Right cardiac atrium (tissue), 5 donors: ENCODE data around the gene NIPAL3. TPM values are rescaled to one million over a fixed set of nuclear protein-coding genes. Genes with fewer than 3 reads are reported as not detected.
A peak's percentile ranks its signal among the peaks of the same experiment; 100 is the strongest.
"Not testable (repeated sequence)": the region's sequence is repeated elsewhere in the genome, so short reads cannot be mapped to it uniquely, and the experiment has no call there.

Experiments
- ATAC-seq, 2 donors: fragments of 200-7000 bp; cut with Tn5 transposase; one replicate each; pipeline versions ENCODE4 v1.8.0 to v1.9.1; 2020; ENCODE audit warnings: moderate library complexity in 2 of 2, mild to moderate bottlenecking in 1 of 2
- DNase-seq, 3 donors: peaks; one replicate each; pipeline ENCODE4 v3.0.0-alpha.2; 2020
- H3K27ac ChIP-seq: one replicate; pipeline ENCODE4 v1.5.1; 2013; ENCODE audit warnings: mild to moderate bottlenecking, low read length, control low read depth, moderate library complexity
- H3K27me3 ChIP-seq: one replicate; pipeline ENCODE4 v1.6.1; 2013; ENCODE audit not compliant: control insufficient read depth, insufficient read depth
- H3K4me1 ChIP-seq: one replicate; pipeline ENCODE4 v1.6.1; 2013; ENCODE audit warnings: low read length; ENCODE audit not compliant: control insufficient read depth, insufficient read depth
- H3K4me3 ChIP-seq: one replicate; pipeline ENCODE4 v1.5.1; 2013; ENCODE audit warnings: low read length, control low read depth
- H3K9me3 ChIP-seq: one replicate; pipeline ENCODE4 v1.6.1; 2013; ENCODE audit warnings: low read length; ENCODE audit not compliant: control insufficient read depth
- WGBS: extraction: QIAGEN DNeasy Blood & Tissue Kit; methylation state at CpG from one replicate; pipeline ENCODE4 v1.1.7; 2013; 5-methylcytosine and 5-hydroxymethylcytosine counted together
- intact Hi-C, 4 donors: fragments of 100-400 bp; cut with DNase I; formaldehyde crosslinking; loops; one replicate each; pipeline versions ENCODE4 v1.11.0 to v1.14.0; 2022 to 2023
- polyA plus RNA-seq: library from polyadenylated mRNA; stranded (reverse); fragments of 200-250 nt; gene quantifications from one replicate; pipeline ENCODE4 v1.2.3, GENCODE V29; 2013
- total RNA-seq, 4 donors: library from RNA; stranded (reverse); fragmentation: NEBNext Ultra II Directional; extraction: Animal tissue kit (Norgen Biotek cat#: 25700); gene quantifications; one replicate each; pipeline ENCODE4 v1.2.1, GENCODE V29; 2021
- donor health status: healthy with polysubstance abuse.
- donor health status: DM: no; HTN: yes; CAD: no.
- donor health status: DM: no; HTN: no; CAD: no.
- donor health status: DM: no; HTN: yes; CAD: no; lungs with severe emphysema.
- donor health status: DM: yes; HTN: yes; CAD: no.

Gene NIPAL3
- total and polyA plus RNA-seq, 5 donors, result 12.8 to 35.6 (median 35.2) TPM

DNA sequence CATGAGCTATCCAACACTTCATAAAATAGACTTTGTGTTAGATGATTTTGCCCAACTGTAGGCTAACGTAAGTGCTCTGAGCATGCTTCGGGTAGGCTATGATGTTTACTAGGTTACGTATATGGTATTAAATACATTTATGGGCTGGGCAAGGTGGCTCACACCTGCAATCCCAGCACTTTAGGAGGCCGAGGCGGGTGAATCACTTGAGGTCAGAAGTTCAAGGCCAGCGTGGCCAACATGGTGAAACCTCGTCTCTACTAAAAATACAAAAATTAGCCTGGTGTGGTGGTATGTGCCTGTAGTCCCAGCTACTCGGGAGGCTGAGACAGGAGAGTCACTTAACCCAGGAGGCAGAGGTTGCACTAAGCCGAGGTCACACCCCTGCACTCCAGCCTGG lies 77.3 kb downstream of the NIPAL3 start:
- H3K4me1 ChIP-seq, H3K4me3 ChIP-seq, H3K27me3 ChIP-seq, DNase-seq, intact Hi-C loops, H3K9me3 ChIP-seq, ATAC-seq, H3K27ac ChIP-seq: not testable (repeated sequence)
- WGBS, result 88% methylated on average over 9 of the region's 9 CpGs

DNA sequence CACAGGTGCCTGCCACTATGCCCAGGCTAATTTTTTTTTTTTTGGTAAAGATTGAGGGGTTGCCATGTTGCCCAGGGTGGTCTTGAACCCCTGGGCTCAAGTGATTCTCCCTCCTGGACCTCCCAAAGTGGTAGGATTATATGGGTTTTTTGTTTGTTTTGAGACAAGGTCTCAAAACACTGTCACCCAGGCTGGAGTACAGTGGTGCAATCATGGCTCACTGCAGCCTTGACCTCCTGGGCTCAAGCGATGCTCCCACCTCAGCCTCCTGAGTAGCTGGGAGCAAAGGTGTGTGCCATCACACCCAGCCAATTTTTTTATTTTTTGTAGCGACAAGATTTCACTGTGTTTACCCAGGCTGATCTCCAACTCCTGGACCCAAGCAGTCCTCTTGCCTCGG lies 78.2 kb downstream of the NIPAL3 start:
- no peak for DNase-seq
- 89% methylated on average over 3 of the region's 3 CpGs for WGBS
- ATAC-seq, result no peak
- intact Hi-C loops, result no loop called here
- no peaks in the 10 kb centered on the region for H3K4me1 ChIP-seq
- H3K9me3 ChIP-seq, result no peaks in the 10 kb centered on the region
- no peaks in the 10 kb centered on the region for H3K27me3 ChIP-seq
- no peak overlapping the region for H3K4me3 ChIP-seq
- no peak overlapping the region for H3K27ac ChIP-seq

DNA sequence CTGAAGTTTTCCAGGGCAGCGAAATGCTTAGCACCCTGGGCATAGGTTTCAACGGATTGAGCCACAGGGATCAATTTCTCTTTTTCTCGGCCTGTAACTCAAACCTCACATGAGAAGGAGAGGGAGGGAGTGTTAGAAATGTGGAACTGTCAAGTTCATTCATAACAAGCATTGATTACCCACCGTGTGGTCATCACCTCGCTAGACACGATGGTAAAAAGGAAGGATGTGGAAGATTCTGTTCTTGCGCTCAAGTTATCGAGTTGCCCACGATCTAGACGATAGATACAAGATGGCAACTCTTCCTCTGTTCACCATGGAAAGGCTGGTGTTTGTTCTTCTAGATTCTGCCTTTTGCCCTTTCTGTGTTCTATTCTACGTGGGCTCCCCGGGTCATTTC lies 83.0 kb downstream of the NIPAL3 start:
- no peak for DNase-seq
- Histone ChIP-seq H3K4me3 (no peak overlapping the region), H3K4me1 (no peaks in the 10 kb centered on the region), H3K9me3 (no peaks in the 10 kb centered on the region), H3K27ac (no peak overlapping the region), H3K27me3 (no peaks in the 10 kb centered on the region)
- WGBS, result 87% methylated on average over 12 of the region's 12 CpGs
- intact Hi-C loops, result no loop called here
- ATAC-seq, result no peak

DNA sequence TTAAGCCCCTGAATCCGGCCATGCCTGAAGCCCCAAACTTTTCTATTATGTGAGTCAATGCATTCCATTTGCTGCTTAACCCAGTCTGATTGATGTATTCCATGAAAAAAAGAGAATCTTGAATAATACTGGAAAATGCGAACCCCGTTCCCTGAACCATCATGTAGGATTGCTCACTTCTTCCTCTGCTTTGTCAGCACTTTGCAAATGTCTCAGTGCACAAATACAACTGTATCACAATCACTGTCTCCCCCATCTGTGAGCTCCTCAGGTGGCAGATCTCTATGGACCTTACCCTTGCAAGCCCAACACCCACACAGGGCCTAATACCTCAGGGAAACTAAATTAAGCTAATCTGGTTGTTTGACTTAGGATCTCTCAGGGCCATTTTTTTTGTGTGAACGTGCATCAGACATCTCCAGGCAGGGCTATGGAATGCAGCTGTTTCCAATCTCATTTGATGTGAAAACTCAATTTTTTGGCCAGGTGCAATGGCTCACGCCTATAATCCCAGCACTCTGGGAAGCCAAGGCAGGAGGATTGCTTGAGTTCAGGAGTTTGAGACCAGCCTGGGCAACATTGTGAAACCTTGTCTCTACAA lies 84.9 kb downstream of the NIPAL3 start:
- Histone ChIP-seq H3K4me3 (no peak overlapping the region), H3K27me3 (no peaks in the 10 kb centered on the region), H3K9me3 (no peaks in the 10 kb centered on the region), H3K4me1 (no peaks in the 10 kb centered on the region), H3K27ac (no peak overlapping the region)
- intact Hi-C loops, result loop anchor here in 1 of 4 donors (10.0 kb wide), 1 partner anchor 86 kb away; the partner anchor contains the start of genes NIPAL3 and STPG1
- DNase-seq (no peak), ATAC-seq (no peak)
- WGBS, result 77% methylated on average over 5 of the region's 5 CpGs

DNA sequence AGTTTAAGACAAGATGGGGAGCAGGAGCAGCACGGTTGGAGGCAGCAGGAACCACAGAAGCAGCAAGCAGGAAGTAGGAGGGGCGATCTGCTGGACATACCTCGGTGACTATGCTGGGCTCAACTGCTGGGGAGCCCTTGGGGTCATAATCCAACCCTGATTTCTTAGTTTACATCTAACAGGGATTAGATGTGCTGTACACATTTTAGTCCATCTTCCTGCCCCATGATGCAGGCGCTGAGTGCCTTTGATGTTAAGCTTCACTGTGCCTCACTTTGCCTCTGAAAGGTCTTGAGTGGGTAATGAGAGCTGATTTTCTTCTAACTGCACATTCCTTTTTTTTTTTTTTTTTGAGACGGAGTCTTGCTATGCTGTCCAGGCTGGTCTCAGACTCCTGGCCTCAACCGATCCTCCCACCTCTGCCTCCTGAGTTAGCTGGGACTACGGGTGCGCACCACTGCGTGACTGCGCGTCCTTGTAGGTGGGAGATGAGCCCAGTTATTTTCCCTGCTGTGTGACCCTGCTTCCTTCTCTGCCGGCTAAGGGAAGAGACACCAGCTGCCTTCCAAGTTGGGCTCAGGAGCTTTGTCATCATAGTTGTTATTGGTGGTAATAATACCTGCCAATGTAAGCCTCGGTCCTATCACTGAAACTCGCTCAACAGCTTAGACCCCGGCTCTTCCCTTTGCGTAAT lies 85.9 kb downstream of the NIPAL3 start:
- peak overlapping the region; percentile 93 for H3K4me3 ChIP-seq
- intact Hi-C loops, result loop anchor here in 1 of 4 donors (10.0 kb wide), 1 partner anchor 87 kb away; the partner anchor contains the start of genes NIPAL3 and STPG1
- no peaks in the 10 kb centered on the region for H3K27me3 ChIP-seq
- H3K9me3 ChIP-seq, result no peaks in the 10 kb centered on the region
- no peak overlapping the region for H3K27ac ChIP-seq
- DNase-seq, result peak in 1 of 3 donors; percentile 56
- 50% methylated on average over 16 of the region's 16 CpGs for WGBS
- H3K4me1 ChIP-seq, result no peaks in the 10 kb centered on the region
- no peak for ATAC-seq

DNA sequence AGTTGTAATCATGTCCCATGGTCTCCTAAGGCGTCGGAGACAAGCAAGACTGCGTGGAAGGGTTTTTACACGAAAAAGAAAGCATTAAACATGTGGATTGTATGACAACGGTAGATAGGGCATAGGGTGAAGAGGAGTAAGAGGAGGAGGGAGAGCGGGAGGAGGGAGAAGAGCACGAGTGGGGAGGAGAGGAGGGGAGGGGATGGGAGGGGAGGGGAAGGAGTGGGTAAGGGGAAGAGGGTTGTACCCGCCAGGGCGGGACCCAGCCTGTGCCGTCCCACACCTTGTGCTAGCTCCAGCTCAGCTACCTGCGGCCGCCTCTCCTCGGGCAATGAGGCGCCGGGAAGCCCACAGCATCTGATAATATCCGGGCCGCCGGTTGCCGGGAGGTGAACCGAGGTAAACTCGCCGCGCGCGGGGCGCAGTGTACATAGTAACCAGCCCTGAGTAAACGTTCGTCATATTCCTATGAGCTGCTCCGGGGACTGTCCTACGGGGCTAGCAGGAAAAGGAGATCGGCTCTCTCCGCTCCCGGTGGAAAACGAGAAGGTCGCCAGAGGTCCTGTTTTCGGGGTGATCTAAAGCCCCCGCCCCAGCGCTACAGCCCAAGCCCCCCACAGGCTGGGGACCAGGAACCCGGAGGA lies 86.6 kb downstream of the NIPAL3 start:
- Histone ChIP-seq H3K27me3 (no peaks in the 10 kb centered on the region), H3K4me3 (peak overlapping the region; percentile 93), H3K4me1 (no peaks in the 10 kb centered on the region), H3K27ac (peak overlapping the region; percentile 82), H3K9me3 (no peaks in the 10 kb centered on the region)
- ATAC-seq (peak; percentile 69 to 77), DNase-seq (peak; percentile 51 to 83 (median 78))
- intact Hi-C loops, result loop anchor here in 1 of 4 donors (10.0 kb wide), 1 partner anchor 87 kb away; the partner anchor contains the start of genes NIPAL3 and STPG1
- WGBS, result 2% methylated on average over 39 of the region's 39 CpGs

DNA sequence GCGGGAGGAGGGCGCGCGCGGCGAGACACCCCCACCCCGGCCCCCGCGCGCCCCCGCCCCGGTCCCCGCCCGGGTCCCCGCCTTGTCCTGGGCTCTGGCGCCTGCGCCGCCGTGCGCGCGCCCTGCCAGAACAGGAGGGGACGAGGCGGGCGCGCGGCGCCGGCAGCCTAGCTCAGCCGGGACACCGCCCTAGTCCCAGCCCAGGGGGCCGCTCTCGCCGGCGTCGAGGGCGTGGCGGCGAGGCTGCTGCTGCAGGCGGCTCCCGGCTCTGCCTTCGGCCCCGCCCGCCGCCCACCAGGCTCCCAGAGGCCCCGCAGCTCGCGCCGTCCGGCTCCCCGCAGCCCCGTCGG lies 87.1 kb downstream of the NIPAL3 start, which contains the start of gene RCAN3:
Gene RCAN3 (plus strand): TSS at position 128 of the 350 bp plus-strand sequence. CDS start 11,537 bp downstream, outside the sequence.
- Histone ChIP-seq H3K9me3 (no peaks in the 10 kb centered on the region), H3K4me1 (no peaks in the 10 kb centered on the region), H3K4me3 (peak within 1 kb of the TSS; percentile 93), H3K27me3 (no peaks in the 10 kb centered on the region), H3K27ac (peak within 1 kb of the TSS; percentile 82)
- WGBS, result 0% methylated on average over 44 of the region's 53 CpGs
- peak; percentile 89 to 95 (median 95) for DNase-seq
- peak; percentile 98 for ATAC-seq
- intact Hi-C loops, result loop anchor here in 1 of 4 donors (10.0 kb wide), 1 partner anchor 88 kb away; the partner anchor contains the start of genes NIPAL3 and STPG1

DNA sequence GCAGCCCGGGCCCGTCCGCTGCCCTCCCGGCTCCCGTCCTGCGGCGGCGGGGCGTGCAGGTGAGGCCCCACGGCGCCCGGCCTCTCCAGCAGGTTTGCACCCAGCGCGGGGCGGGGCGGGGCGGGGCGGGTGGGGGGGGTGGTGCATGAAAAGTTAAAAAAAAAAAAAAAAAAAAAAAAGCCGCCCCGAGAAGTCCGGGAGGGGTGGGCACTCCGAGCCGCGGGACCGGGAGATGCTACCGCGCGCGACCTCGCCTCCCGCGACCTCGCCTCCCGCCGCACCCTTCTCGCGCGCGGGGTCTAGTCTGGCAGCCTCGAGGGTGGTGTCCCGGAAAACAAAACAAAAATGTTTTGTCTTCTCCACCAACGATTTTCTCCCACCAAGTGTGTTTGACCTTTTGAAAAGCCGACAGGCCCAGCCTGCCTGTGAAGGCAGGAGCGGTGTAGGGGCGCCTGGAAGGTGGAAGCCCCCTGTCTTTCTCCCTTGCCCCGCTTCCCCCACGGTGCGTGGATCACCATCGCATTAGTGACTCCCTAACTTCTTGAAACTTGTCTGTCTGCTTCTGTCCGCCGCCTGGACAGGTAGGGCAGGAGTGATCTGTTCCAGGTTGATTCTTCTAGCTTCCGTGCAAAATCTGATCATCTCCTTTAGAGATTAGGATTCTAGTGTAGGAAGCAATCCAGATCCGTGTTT lies 87.6 kb downstream of the NIPAL3 start:
- intact Hi-C loops, result loop anchor here in 1 of 4 donors (10.0 kb wide), 1 partner anchor 88 kb away; the partner anchor contains the start of genes NIPAL3 and STPG1
- H3K27ac ChIP-seq, result no peak overlapping the region
- peak overlapping the region; percentile 93 for H3K4me3 ChIP-seq
- ATAC-seq (peak in 1 of 2 donors; percentile 2), DNase-seq (peak in 1 of 3 donors; percentile 19)
- no peaks in the 10 kb centered on the region for H3K4me1 ChIP-seq
- no peaks in the 10 kb centered on the region for H3K27me3 ChIP-seq
- no peaks in the 10 kb centered on the region for H3K9me3 ChIP-seq
- WGBS, result 5% methylated on average over 53 of the region's 53 CpGs

DNA sequence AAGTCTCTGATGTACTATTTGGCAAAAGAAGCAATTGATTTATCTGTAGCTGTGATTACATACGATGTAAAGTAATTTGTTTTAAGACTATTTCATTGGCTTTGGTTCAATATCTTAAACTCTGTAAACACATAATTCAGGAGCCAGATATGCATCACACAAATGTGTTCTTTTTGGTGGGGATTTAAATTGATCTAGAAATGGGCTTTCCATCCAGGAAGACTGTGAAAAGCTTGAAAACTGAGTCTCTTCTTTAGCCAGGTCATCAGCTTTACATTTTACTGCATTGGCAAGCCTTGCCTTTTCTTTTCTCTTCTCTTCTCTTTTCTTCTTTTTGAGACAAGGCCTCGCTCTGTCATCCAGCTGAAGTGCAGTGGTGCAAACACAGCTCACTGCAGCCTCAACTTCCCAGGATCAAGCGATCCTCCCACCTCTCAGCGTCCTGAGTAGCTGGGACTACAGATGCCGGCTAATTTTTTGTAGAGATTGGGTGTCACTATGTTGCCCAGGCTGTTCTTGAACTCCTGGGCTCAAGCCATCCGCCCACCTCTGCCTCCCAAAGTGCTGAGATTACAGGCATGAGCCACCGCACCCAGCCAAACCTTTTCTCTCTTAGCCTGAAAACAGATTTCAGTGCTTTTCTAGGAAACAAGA lies 88.4 kb downstream of the NIPAL3 start:
- no peaks in the 10 kb centered on the region for H3K9me3 ChIP-seq
- peak overlapping the region; percentile 93 for H3K4me3 ChIP-seq
- no peak overlapping the region for H3K27ac ChIP-seq
- no peaks in the 10 kb centered on the region for H3K27me3 ChIP-seq
- ATAC-seq (no peak), DNase-seq (no peak)
- intact Hi-C loops, result loop anchor here in 1 of 4 donors (10.0 kb wide), 1 partner anchor 89 kb away; the partner anchor contains the start of genes NIPAL3 and STPG1
- 80% methylated on average over 7 of the region's 7 CpGs for WGBS
- no peaks in the 10 kb centered on the region for H3K4me1 ChIP-seq

DNA sequence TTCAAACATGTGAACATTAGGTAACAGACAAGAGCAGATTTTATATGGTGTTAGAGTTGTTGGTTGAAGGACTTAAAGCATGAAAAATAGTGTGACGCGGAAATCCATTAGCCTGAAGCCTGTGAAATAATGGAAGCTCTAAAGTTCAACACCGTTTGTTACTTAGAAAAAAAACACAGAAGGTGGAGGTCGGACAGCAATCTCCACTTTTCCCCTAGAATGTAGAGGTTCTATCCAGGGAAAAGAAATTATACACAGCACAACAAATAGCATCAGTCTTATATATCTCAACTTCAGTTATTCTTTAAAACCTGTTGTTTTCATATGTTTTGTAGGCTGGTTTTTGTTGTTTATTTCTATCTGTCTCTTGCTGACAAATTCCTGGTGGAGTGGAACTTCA lies 89.0 kb downstream of the NIPAL3 start:
- Histone ChIP-seq H3K9me3 (no peaks in the 10 kb centered on the region), H3K4me3 (no peak overlapping the region), H3K27ac (no peak overlapping the region), H3K27me3 (no peaks in the 10 kb centered on the region), H3K4me1 (no peaks in the 10 kb centered on the region)
- DNase-seq (no peak), ATAC-seq (no peak)
- intact Hi-C loops, result loop anchor here in 1 of 4 donors (10.0 kb wide), 1 partner anchor 90 kb away; the partner anchor contains the start of genes NIPAL3 and STPG1
- WGBS, result 97% methylated on average over 4 of the region's 4 CpGs
